Spleen (tissue), 11 donors: ENCODE measurements around the gene SP100. TPM values are rescaled to one million over a fixed set of nuclear protein-coding genes. Genes with fewer than 3 reads are reported as not detected.

Experiments
- DNase-seq: peaks from one replicate; pipeline ENCODE4 v3.0.0-alpha.2; 2020
- H3K27ac ChIP-seq, 8 donors: fragments of 200-600 bp; sonication (generic) in 7 of 8; 1 replicate in 4 of 8; 2 replicates in 4 of 8; pipeline versions ENCODE4 v1.5.0 to v1.8.0; 2016 to 2021; ENCODE audit warnings: inconsistent platforms in 4 of 8, mild to moderate bottlenecking in 4 of 8, moderate library complexity in 1 of 8
- H3K27me3 ChIP-seq, 7 donors: fragments of 200-600 bp; sonication (generic) in 6 of 7; replicated peaks in 1 of 7; 1 replicate in 4 of 7; 2 replicates in 3 of 7; pipeline versions ENCODE4 v1.5.0 to v1.8.0; 2016 to 2021; ENCODE audit warnings: inconsistent platforms in 3 of 7, mild to moderate bottlenecking in 1 of 7
- H3K36me3 ChIP-seq, 6 donors: fragments of 200-600 bp; sonication (generic) in 5 of 6; 1 replicate in 4 of 6; 2 replicates in 2 of 6; pipeline versions ENCODE4 v1.5.0 to v1.8.0; 2016 to 2021; ENCODE audit warnings: inconsistent platforms in 2 of 6
- H3K4me1 ChIP-seq, 6 donors: fragments of 200-600 bp; sonication (generic) in 5 of 6; 1 replicate in 3 of 6; 2 replicates in 3 of 6; pipeline versions ENCODE4 v1.5.0 to v1.8.0; 2016 to 2021; ENCODE audit warnings: inconsistent platforms in 3 of 6
- H3K4me3 ChIP-seq, 8 donors: fragments of 200-600 bp; sonication (generic) in 7 of 8; 1 replicate in 4 of 8; 2 replicates in 4 of 8; pipeline versions ENCODE4 v1.5.0 to v1.8.0; 2016 to 2021; ENCODE audit warnings: inconsistent platforms in 4 of 8, mild to moderate bottlenecking in 4 of 8, moderate library complexity in 2 of 8
- H3K9me3 ChIP-seq, 8 donors: fragments of 200-600 bp; sonication (generic) in 7 of 8; 1 replicate in 4 of 8; 2 replicates in 4 of 8; pipeline versions ENCODE4 v1.5.0 to v1.8.0; 2016 to 2021; ENCODE audit warnings: inconsistent platforms in 4 of 8
- CTCF ChIP-seq, 11 experiments: fragments of 200-600 bp in 7 of 11; fragments of 450-650 bp in 4 of 11; sonication (generic) in 4 of 11; IDR thresholded peaks in 8 of 11; conservative IDR thresholded peaks in 3 of 11; 1 replicate in 7 of 11; 2 replicates in 4 of 11; pipeline versions ENCODE4 v1.4.0 to v1.8.0; 2016 to 2021; ENCODE audit warnings: antibody characterized with exemption in 11 of 11, inconsistent platforms in 4 of 11, mild to moderate bottlenecking in 1 of 11
- POLR2A ChIP-seq, 3 donors: fragments of 450-650 bp; IDR thresholded peaks; one replicate each; pipeline ENCODE4 v1.5.1; 2017; ENCODE audit warnings: antibody characterized with exemption in 3 of 3, mild to moderate bottlenecking in 1 of 3
- POLR2AphosphoS5 ChIP-seq, 3 donors: sonication (generic); formaldehyde crosslinking; IDR thresholded peaks; one replicate each; pipeline ENCODE4 v1.5.1; 2017; ENCODE audit warnings: antibody characterized with exemption in 3 of 3
- WGBS, 5 donors: extraction: QIAGEN DNeasy Blood & Tissue Kit in 3 of 5; methylation state at CpG; one replicate each; pipeline versions ENCODE4 v1.1.5 to v1.1.7; 2013 to 2018; 5-methylcytosine and 5-hydroxymethylcytosine counted together
- intact Hi-C: fragments of 100-400 bp; cut with DNase I; formaldehyde crosslinking; loops from one replicate; pipeline ENCODE4 v1.15.0; 2023; ENCODE audit warnings: low total_unique reads
- polyA plus RNA-seq, 3 donors: library from polyadenylated mRNA; stranded (reverse); fragments of 200-250 nt; gene quantifications; one replicate each; pipeline ENCODE4 v1.2.1, GENCODE V29; 2013
- total RNA-seq, 7 donors: library from RNA; depleted of rRNA in 3 of 7; stranded (reverse); fragments of >200 nt in 3 of 7; fragmentation: NEBNext Ultra II Directional in 4 of 7; extraction: Animal tissue kit (Norgen Biotek cat#: 25700) in 4 of 7; gene quantifications; one replicate each; pipeline versions ENCODE4 v1.1.0 to v1.2.1, GENCODE V29; 2016 to 2021
- donor health status: healthy with polysubstance abuse.
- donor health status: DM: no; HTN: no; CAD: no; lungs with moderate emphysema.
- donor health status: DM: no; HTN: no; CAD: no.
- donor health status: Bipolar disorder and iron deficiency.
- donor health status: healthy.
- donor health status: DM: no; HTN: no; CAD: no.
- donor health status: DM: yes; HTN: yes; CAD: no.

SP100 gene
- total and polyA plus RNA-seq, 10 donors = 97.5 to 327 (median 260) TPM

- peak overlapping the region; percentile 55 to 83 (median 71) for H3K4me3 ChIP-seq
- DNase-seq = no peak
- no peaks in the 10 kb centered on the region for H3K9me3 ChIP-seq
- TF ChIP-seq CTCF (IDR thresholded peaks at IDR 0.05 in 8 of 11, conservative IDR thresholded peaks at IDR 0.05 in 3 of 11) (no peak), POLR2A (IDR thresholded peaks at IDR 0.05) (no peak), POLR2AphosphoS5 (IDR thresholded peaks at IDR 0.05) (peak in 1 of 3 donors; percentile 22)
- peak overlapping the region in 7 of 8 donors; percentile 91 to 98 (median 95) for H3K27ac ChIP-seq
- peaks cover 0 to 37% (median 3%) of the 10 kb centered on the region in 6 donors for H3K36me3 ChIP-seq
- H3K27me3 ChIP-seq = no peaks in the 10 kb centered on the region
- 22 to 43% (median 34%) methylated on average over 9 of the region's 9 CpGs for WGBS, 5 donors
- H3K4me1 ChIP-seq = peaks cover 49 to 91% (median 76%) of the 10 kb centered on the region in 6 donors
- intact Hi-C loops = no loop called here
These were observed 2.5 kb downstream of the SP100 start for GRCh38 chr2:230418341-230419016.

- H3K27ac ChIP-seq = peak overlapping the region in 6 of 8 donors; percentile 91 to 98 (median 96)
- H3K9me3 ChIP-seq = no peaks in the 10 kb centered on the region
- no peak for DNase-seq
- H3K27me3 ChIP-seq = no peaks in the 10 kb centered on the region
- peak overlapping the region in 6 of 8 donors; percentile 55 to 83 (median 71) for H3K4me3 ChIP-seq
- peaks cover 55 to 91% (median 78%) of the 10 kb centered on the region in 6 donors for H3K4me1 ChIP-seq
- H3K36me3 ChIP-seq = peaks cover 0 to 44% (median 5%) of the 10 kb centered on the region in 6 donors
- TF ChIP-seq POLR2AphosphoS5 (IDR thresholded peaks at IDR 0.05) (no peak), CTCF (IDR thresholded peaks at IDR 0.05 in 8 of 11, conservative IDR thresholded peaks at IDR 0.05 in 3 of 11) (no peak), POLR2A (IDR thresholded peaks at IDR 0.05) (no peak)
- intact Hi-C loops = no loop called here
- WGBS, 5 donors = 62 to 77% (median 69%) methylated on average over 4 of the region's 4 CpGs
These were observed 3.2 kb downstream of the SP100 start for GRCh38 chr2:230419181-230419580.

- 80 to 88% (median 84%) methylated on average over 4 of the region's 4 CpGs for WGBS, 5 donors
- no peak for TF ChIP-seq POLR2A (IDR thresholded peaks at IDR 0.05)
- no peak for TF ChIP-seq CTCF (IDR thresholded peaks at IDR 0.05 in 8 of 11, conservative IDR thresholded peaks at IDR 0.05 in 3 of 11)
- no peak for TF ChIP-seq POLR2AphosphoS5 (IDR thresholded peaks at IDR 0.05)
- H3K27me3 ChIP-seq = no peaks in the 10 kb centered on the region
- H3K36me3 ChIP-seq = peaks cover 0 to 58% (median 7%) of the 10 kb centered on the region in 6 donors
- peaks cover 69 to 100% (median 95%) of the 10 kb centered on the region in 6 donors for H3K4me1 ChIP-seq
- no peaks in the 10 kb centered on the region for H3K9me3 ChIP-seq
- intact Hi-C loops = loop anchor here (10.0 kb wide), 1 partner anchor 53 kb away; no protein-coding TSS in a partner anchor
- H3K4me3 ChIP-seq = no peak overlapping the region
- H3K27ac ChIP-seq = peak overlapping the region in 2 of 8 donors; percentile 3 to 5
- DNase-seq = no peak
These were observed 6.1 kb downstream of the SP100 start for GRCh38 chr2:230422149-230422548.

DNA sequence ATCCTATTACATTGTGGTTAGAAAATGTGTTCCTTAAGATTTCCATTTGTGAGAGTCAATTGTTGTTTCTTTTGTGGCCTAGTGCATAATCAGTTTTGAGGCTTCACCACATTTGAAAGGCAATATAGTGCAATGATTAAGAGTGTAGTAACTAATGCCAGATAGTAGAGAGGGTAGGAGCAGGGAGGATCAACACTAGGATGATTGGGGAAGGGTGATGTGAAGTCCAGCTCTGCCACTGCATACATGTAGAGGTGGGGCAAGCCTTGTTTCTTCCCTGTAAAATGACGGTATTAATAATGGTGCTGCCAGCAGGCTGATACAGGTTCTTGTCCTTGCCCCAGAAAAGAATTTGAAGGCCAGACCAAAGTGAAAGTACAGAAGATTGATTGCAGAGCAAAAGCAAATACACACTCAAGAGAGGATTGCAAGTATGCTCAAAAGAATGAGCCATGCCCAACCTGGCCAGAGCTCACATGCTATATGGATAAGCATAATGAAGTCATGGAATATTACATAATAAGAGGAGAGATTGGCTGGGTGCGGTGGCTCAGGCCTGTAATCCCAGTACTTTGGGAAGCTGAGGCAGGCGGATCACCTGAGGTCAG, 8.0 kb downstream of the SP100 start:
- DNase-seq = no peak
- 74 to 93% (median 81%) methylated on average over 3 of the region's 3 CpGs for WGBS, 5 donors
- intact Hi-C loops = loop anchor here (10.0 kb wide), 1 partner anchor 51 kb away; no protein-coding TSS in a partner anchor
- peaks cover 60 to 93% (median 85%) of the 10 kb centered on the region in 6 donors for H3K4me1 ChIP-seq
- H3K9me3 ChIP-seq = peaks cover 0 to 12% (median 9%) of the 10 kb centered on the region in 8 donors
- no peaks in the 10 kb centered on the region for H3K27me3 ChIP-seq
- H3K4me3 ChIP-seq = peak overlapping the region in 1 of 8 donors; percentile 31
- peak overlapping the region in 6 of 8 donors; percentile 9 to 66 (median 24) for H3K27ac ChIP-seq
- peaks cover 0 to 72% (median 24%) of the 10 kb centered on the region in 6 donors for H3K36me3 ChIP-seq
- TF ChIP-seq POLR2A (IDR thresholded peaks at IDR 0.05) = no peak
- no peak for TF ChIP-seq POLR2AphosphoS5 (IDR thresholded peaks at IDR 0.05)
- TF ChIP-seq CTCF (IDR thresholded peaks at IDR 0.05 in 8 of 11, conservative IDR thresholded peaks at IDR 0.05 in 3 of 11) = no peak
